Endodermal cell (in vitro differentiated cells): Measurements from ENCODE around the gene ATP6V1A. TPM values are rescaled to one million over a fixed set of nuclear protein-coding genes. Genes with fewer than 3 reads are reported as not detected.
A peak's percentile ranks its signal among the peaks of the same experiment; 100 is the strongest.

Experiments
- DNase-seq: peaks from one replicate; pipeline ENCODE4 v3.0.0-alpha.2; 2017
- H3K27ac ChIP-seq: 2 replicates; pipeline ENCODE4 v1.5.1; 2013; ENCODE audit warnings: mild to moderate bottlenecking, low read depth, low read length, moderate library complexity
- H3K27me3 ChIP-seq: 2 replicates; pipeline ENCODE4 v1.6.1; 2013; ENCODE audit warnings: mild to moderate bottlenecking, low read length, moderate library complexity; ENCODE audit not compliant: insufficient read depth, control insufficient read depth, poor library complexity, severe bottlenecking
- H3K36me3 ChIP-seq: 2 replicates; pipeline ENCODE4 v1.7.0; 2013; ENCODE audit warnings: mild to moderate bottlenecking, low read length, moderate library complexity; ENCODE audit not compliant: control insufficient read depth, insufficient read depth
- H3K4me1 ChIP-seq: one replicate; pipeline ENCODE4 v1.7.0; 2013; ENCODE audit warnings: low read length; ENCODE audit not compliant: control insufficient read depth, insufficient read depth
- H3K4me3 ChIP-seq: 2 replicates; pipeline ENCODE4 v1.5.1; 2013; ENCODE audit warnings: mild to moderate bottlenecking, low read length, moderate library complexity
- H3K9ac ChIP-seq: 2 replicates; pipeline ENCODE4 v1.6.1; 2013; ENCODE audit warnings: mild to moderate bottlenecking, low read length, moderate library complexity; ENCODE audit not compliant: poor library complexity, severe bottlenecking; ENCODE audit errors: extremely low read depth
- H3K9me3 ChIP-seq: 2 replicates; pipeline ENCODE4 v1.6.1; 2013; ENCODE audit warnings: mild to moderate bottlenecking, low read length, moderate library complexity; ENCODE audit not compliant: control insufficient read depth
- H3K27ac Mint-ChIP-seq: 2 replicates; pipeline ENCODE4 v1.8.0; 2020; ENCODE audit warnings: mixed read lengths
- H3K27me3 Mint-ChIP-seq: 2 replicates; pipeline ENCODE4 v1.8.0; 2021; ENCODE audit warnings: mild to moderate bottlenecking, mixed read lengths; ENCODE audit not compliant: insufficient read depth
- H3K36me3 Mint-ChIP-seq: 2 replicates; pipeline ENCODE4 v1.8.0; 2020; ENCODE audit warnings: low read depth, mixed read lengths
- H3K4me1 Mint-ChIP-seq: 2 replicates; pipeline ENCODE4 v1.8.0; 2020; ENCODE audit warnings: mixed read lengths
- H3K4me3 Mint-ChIP-seq: 2 replicates; pipeline ENCODE4 v1.8.0; 2020; ENCODE audit warnings: mild to moderate bottlenecking, moderate library complexity, mixed read lengths
- H3K9me3 Mint-ChIP-seq: 2 replicates; pipeline ENCODE4 v1.8.0; 2020; ENCODE audit warnings: mild to moderate bottlenecking, mixed read lengths
- WGBS, 2 experiments: methylation state at CpG; one replicate each; pipeline versions ENCODE4 v1.1.5 to v1.1.7; 2013; ENCODE audit warnings: missing lambda C conversion rate in 2 of 2, mixed read lengths in 1 of 2; ENCODE audit not compliant: insufficient coverage in 1 of 2, insufficient read length in 1 of 2; 5-methylcytosine and 5-hydroxymethylcytosine counted together
- total RNA-seq, 2 donors: library from RNA; stranded (reverse); fragmentation: NEBNext Ultra II Directional in 1 of 2; extraction: Animal tissue kit (Norgen Biotek cat#: 25700) in 1 of 2; gene quantifications; 2 replicates in 1 of 2; 3 replicates in 1 of 2; pipeline ENCODE4 v1.2.1, GENCODE V29; 2021
- TF ChIP-seq, protein P1 (sequence below): fragments of 200-600 bp; sonication (generic); conservative IDR thresholded peaks from 2 replicates; pipeline ENCODE4 v1.5.0; 2021; ENCODE audit warnings: antibody characterized with exemption, mild to moderate bottlenecking

Gene ATP6V1A
- total RNA-seq, 2 donors from 2014 or later = 58.4 to 63.4 TPM

- H3K9me3 Mint-ChIP-seq = no peaks in the 10 kb centered on the region
- TF ChIP-seq, protein P1, sequence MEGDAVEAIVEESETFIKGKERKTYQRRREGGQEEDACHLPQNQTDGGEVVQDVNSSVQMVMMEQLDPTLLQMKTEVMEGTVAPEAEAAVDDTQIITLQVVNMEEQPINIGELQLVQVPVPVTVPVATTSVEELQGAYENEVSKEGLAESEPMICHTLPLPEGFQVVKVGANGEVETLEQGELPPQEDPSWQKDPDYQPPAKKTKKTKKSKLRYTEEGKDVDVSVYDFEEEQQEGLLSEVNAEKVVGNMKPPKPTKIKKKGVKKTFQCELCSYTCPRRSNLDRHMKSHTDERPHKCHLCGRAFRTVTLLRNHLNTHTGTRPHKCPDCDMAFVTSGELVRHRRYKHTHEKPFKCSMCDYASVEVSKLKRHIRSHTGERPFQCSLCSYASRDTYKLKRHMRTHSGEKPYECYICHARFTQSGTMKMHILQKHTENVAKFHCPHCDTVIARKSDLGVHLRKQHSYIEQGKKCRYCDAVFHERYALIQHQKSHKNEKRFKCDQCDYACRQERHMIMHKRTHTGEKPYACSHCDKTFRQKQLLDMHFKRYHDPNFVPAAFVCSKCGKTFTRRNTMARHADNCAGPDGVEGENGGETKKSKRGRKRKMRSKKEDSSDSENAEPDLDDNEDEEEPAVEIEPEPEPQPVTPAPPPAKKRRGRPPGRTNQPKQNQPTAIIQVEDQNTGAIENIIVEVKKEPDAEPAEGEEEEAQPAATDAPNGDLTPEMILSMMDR = no peak
- no peaks in the 10 kb centered on the region for H3K36me3 ChIP-seq
- H3K27me3 Mint-ChIP-seq = no peaks in the 10 kb centered on the region
- no peaks in the 10 kb centered on the region for H3K27me3 ChIP-seq
- no peaks in the 10 kb centered on the region for H3K36me3 Mint-ChIP-seq
- WGBS, 2 experiments = 2 to 4% methylated on average over 15 to 18 of the region's 18 CpGs
- peaks cover 36% of the 10 kb centered on the region for H3K4me1 Mint-ChIP-seq
- H3K4me3 Mint-ChIP-seq = peak overlapping the region; percentile 97
- peak overlapping the region; percentile 47 for H3K27ac ChIP-seq
- H3K9ac ChIP-seq = peak overlapping the region; percentile 96
- no peak for DNase-seq
- H3K27ac Mint-ChIP-seq = peak overlapping the region; percentile 99
- no peaks in the 10 kb centered on the region for H3K9me3 ChIP-seq
- peaks cover 9% of the 10 kb centered on the region for H3K4me1 ChIP-seq
- H3K4me3 ChIP-seq = peak overlapping the region; percentile 97
These were observed 630 bp downstream of the ATP6V1A start for GRCh38 chr3:113747283-113748046.

- Histone ChIP-seq H3K36me3 (no peaks in the 10 kb centered on the region), H3K4me1 (peaks cover 3% of the 10 kb centered on the region), H3K27me3 (no peaks in the 10 kb centered on the region), H3K27ac (no peak overlapping the region), H3K9me3 (no peaks in the 10 kb centered on the region), H3K4me3 (no peak overlapping the region), H3K9ac (no peak overlapping the region)
- no peak overlapping the region for H3K4me3 Mint-ChIP-seq
- no peak overlapping the region for H3K27ac Mint-ChIP-seq
- no peaks in the 10 kb centered on the region for H3K9me3 Mint-ChIP-seq
- no peaks in the 10 kb centered on the region for H3K27me3 Mint-ChIP-seq
- H3K4me1 Mint-ChIP-seq = peaks cover 28% of the 10 kb centered on the region
- no peak for DNase-seq
- TF ChIP-seq, protein P1 = no peak
- H3K36me3 Mint-ChIP-seq = peaks cover 5% of the 10 kb centered on the region
These were observed 4.3 kb downstream of the ATP6V1A start for GRCh38 chr3:113751141-113751540.

DNA sequence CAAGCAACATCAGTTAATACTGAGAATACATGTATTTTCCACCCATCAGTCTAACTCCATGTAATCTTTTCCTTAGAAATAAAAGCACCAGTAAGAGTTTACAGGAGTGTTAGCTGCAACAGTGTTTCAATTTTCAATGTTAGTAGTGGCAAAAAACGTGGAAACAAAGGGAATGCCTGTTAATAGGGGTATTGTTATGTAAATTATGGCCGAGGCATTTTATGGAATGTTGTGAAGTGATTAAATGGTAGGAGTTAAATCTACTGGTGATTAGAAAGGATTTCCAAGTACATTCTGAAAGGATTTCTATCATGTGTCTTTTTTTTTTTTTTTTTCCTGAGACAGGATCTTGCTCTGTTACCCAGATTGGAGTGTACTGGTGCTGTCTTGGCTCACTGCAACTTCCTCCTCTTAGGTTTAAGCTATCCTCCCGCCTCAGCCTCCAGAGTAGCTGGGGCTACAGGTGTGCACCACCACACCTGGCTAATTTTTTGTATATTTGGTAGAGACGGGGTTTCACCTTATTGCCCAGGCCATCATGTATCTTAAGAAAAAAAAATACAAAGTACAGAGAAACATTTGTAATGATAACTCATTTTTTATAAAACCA, 6.6 kb downstream of the ATP6V1A start:
- Histone ChIP-seq H3K9me3 (peaks cover 8% of the 10 kb centered on the region), H3K4me3 (peak overlapping the region; percentile 9), H3K4me1 (no peaks in the 10 kb centered on the region), H3K9ac (no peak overlapping the region), H3K36me3 (no peaks in the 10 kb centered on the region), H3K27me3 (no peaks in the 10 kb centered on the region), H3K27ac (peak overlapping the region; percentile 16)
- Mint-ChIP-seq H3K4me1 (peaks cover 21% of the 10 kb centered on the region), H3K27ac (peak overlapping the region; percentile 80), H3K9me3 (peaks cover 4% of the 10 kb centered on the region), H3K27me3 (no peaks in the 10 kb centered on the region), H3K36me3 (peaks cover 9% of the 10 kb centered on the region), H3K4me3 (no peak overlapping the region)
- WGBS, 2 experiments = 13 to 44% methylated on average over 2 to 4 of the region's 4 CpGs
- TF ChIP-seq, protein P1 = no peak
- no peak for DNase-seq
